MM.1S (cell line): ENCODE results near the gene RGS6.

Experiments
- DNase-seq: peaks from one replicate; pipeline ENCODE4 v3.0.0-alpha.2; 2015
- H2AFZ ChIP-seq: fragments of 300-600 bp; sonication (generic); 2 replicates; pipeline ENCODE4 v1.6.0; 2016; ENCODE audit warnings: antibody characterized with exemption, low read length
- H3F3A ChIP-seq: fragments of 300-600 bp; sonication (generic); 2 replicates; pipeline ENCODE4 v1.6.1; 2016; ENCODE audit warnings: mild to moderate bottlenecking, antibody characterized with exemption, low read length, moderate library complexity, mixed read lengths; ENCODE audit not compliant: insufficient read depth
- H3K27ac ChIP-seq: fragments of 300-600 bp; sonication (generic); 2 replicates; pipeline ENCODE4 v1.5.1; 2016; ENCODE audit warnings: mild to moderate bottlenecking, low read length
- H3K27me3 ChIP-seq: fragments of 300-600 bp; sonication (generic); replicated peaks from 2 replicates; pipeline ENCODE4 v1.6.0; 2016; ENCODE audit warnings: low read length; ENCODE audit not compliant: insufficient read depth
- H3K36me3 ChIP-seq: fragments of 300-600 bp; sonication (generic); replicated peaks from 2 replicates; pipeline ENCODE4 v1.6.1; 2016; ENCODE audit warnings: mild to moderate bottlenecking, low read length, mixed read lengths; ENCODE audit not compliant: insufficient read depth
- H3K4me1 ChIP-seq: fragments of 300-600 bp; sonication (generic); 2 replicates; pipeline ENCODE4 v1.6.1; 2016; ENCODE audit warnings: low read length, mixed read lengths
- H3K4me2 ChIP-seq: fragments of 300-600 bp; sonication (generic); 2 replicates; pipeline ENCODE4 v1.6.0; 2016; ENCODE audit warnings: low read depth, low read length
- H3K4me3 ChIP-seq: fragments of 300-600 bp; sonication (generic); 2 replicates; pipeline ENCODE4 v1.5.1; 2016; ENCODE audit warnings: low read length, mixed read lengths
- H3K79me2 ChIP-seq: fragments of 300-600 bp; sonication (generic); 2 replicates; pipeline ENCODE4 v1.6.1; 2016; ENCODE audit warnings: mixed run types, low read length, mixed read lengths
- H3K9ac ChIP-seq: fragments of 300-600 bp; sonication (generic); 2 replicates; pipeline ENCODE4 v1.6.1; 2016; ENCODE audit warnings: low read length, mixed read lengths
- H3K9me2 ChIP-seq: fragments of 300-600 bp; sonication (generic); replicated peaks from 2 replicates; pipeline ENCODE4 v1.6.1; 2016; ENCODE audit warnings: mild to moderate bottlenecking, low read length, mixed read lengths; ENCODE audit not compliant: insufficient read depth
- H3K9me3 ChIP-seq: fragments of 300-600 bp; sonication (generic); replicated peaks from 2 replicates; pipeline ENCODE4 v1.6.1; 2016; ENCODE audit warnings: mild to moderate bottlenecking, low read length, mixed read lengths; ENCODE audit not compliant: insufficient read depth
- H4K20me1 ChIP-seq: fragments of 300-600 bp; sonication (generic); 2 replicates; pipeline ENCODE4 v1.6.1; 2016; ENCODE audit warnings: mild to moderate bottlenecking, low read length, moderate library complexity, mixed read lengths; ENCODE audit not compliant: insufficient read depth
- CTCF ChIP-seq: fragments of 300-600 bp; sonication (generic); IDR thresholded peaks from 2 replicates; pipeline ENCODE4 v1.5.1; 2016; ENCODE audit warnings: antibody characterized with exemption, low read length, mixed read lengths
- EZH2 ChIP-seq: fragments of 300-600 bp; sonication (generic); optimal IDR thresholded peaks from 2 replicates; pipeline ENCODE3; 2017; ENCODE audit warnings: low read depth, mild to moderate bottlenecking, antibody characterized with exemption, low read length, mixed read lengths
- EZH2phosphoT487 ChIP-seq: fragments of 300-600 bp; sonication (generic); IDR thresholded peaks from 2 replicates; pipeline ENCODE4 v1.6.1; 2018; ENCODE audit warnings: antibody characterized with exemption, low read length

RGS6 gene

GRCh38 chr14:72270147-72270727 is 338.0 kb downstream of the RGS6 start:
- no peaks in the 10 kb centered on the region for H3K36me3 ChIP-seq
- H3K9ac ChIP-seq: no peak overlapping the region
- no peak overlapping the region for H3K27ac ChIP-seq
- H3K4me1 ChIP-seq: no peaks in the 10 kb centered on the region
- DNase-seq: no peak
- H3K27me3 ChIP-seq: no peaks in the 10 kb centered on the region
- H4K20me1 ChIP-seq: no peaks in the 10 kb centered on the region
- no peak overlapping the region for H3K4me2 ChIP-seq
- H3K79me2 ChIP-seq: no peaks in the 10 kb centered on the region
- no peaks in the 10 kb centered on the region for H3K9me3 ChIP-seq
- H3K4me3 ChIP-seq: no peak overlapping the region
- H3K9me2 ChIP-seq: no peaks in the 10 kb centered on the region
- no peak overlapping the region for H2AFZ ChIP-seq
- H3F3A ChIP-seq: no peaks in the 10 kb centered on the region
- TF ChIP-seq EZH2 (no peak), EZH2phosphoT487 (no peak), CTCF (no peak)

DNA sequence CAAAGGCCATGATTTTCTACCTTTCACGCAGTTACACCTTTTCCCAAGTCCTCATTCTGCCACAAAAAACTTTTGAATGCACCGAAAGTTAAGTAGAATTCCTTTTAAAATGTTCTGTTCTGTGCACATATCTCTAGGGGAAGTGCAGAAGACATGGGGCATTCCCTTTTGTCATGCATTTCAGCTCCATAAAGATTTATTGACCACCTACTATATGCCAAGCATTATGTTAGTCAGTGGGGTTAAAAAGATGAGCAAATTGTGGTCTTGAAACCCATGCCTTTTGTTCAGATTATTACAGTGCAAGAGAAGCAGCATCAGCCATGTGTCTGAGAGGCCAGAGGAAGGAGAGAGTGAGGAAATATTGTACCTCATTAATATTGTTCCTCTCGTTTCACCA is 338.5 kb downstream of the RGS6 start:
- Histone ChIP-seq H3K4me2 (no peak overlapping the region), H3K9me3 (no peaks in the 10 kb centered on the region), H3K27me3 (no peaks in the 10 kb centered on the region), H4K20me1 (no peaks in the 10 kb centered on the region), H3F3A (no peaks in the 10 kb centered on the region), H3K4me1 (no peaks in the 10 kb centered on the region), H3K4me3 (no peak overlapping the region), H3K36me3 (no peaks in the 10 kb centered on the region), H2AFZ (no peak overlapping the region), H3K9me2 (no peaks in the 10 kb centered on the region), H3K27ac (no peak overlapping the region), H3K79me2 (no peaks in the 10 kb centered on the region), H3K9ac (no peak overlapping the region)
- TF ChIP-seq CTCF: no peak
- TF ChIP-seq EZH2: no peak
- TF ChIP-seq EZH2phosphoT487: no peak
- DNase-seq: no peak

- Histone ChIP-seq H3K4me3 (no peak overlapping the region), H4K20me1 (no peaks in the 10 kb centered on the region), H3K27ac (no peak overlapping the region), H3K9ac (no peak overlapping the region), H3K27me3 (no peaks in the 10 kb centered on the region), H3K79me2 (no peaks in the 10 kb centered on the region), H2AFZ (no peak overlapping the region), H3K36me3 (no peaks in the 10 kb centered on the region), H3K4me1 (no peaks in the 10 kb centered on the region), H3K9me3 (no peaks in the 10 kb centered on the region), H3K9me2 (no peaks in the 10 kb centered on the region), H3F3A (no peaks in the 10 kb centered on the region), H3K4me2 (no peak overlapping the region)
- DNase-seq: no peak
- no peak for TF ChIP-seq CTCF
- no peak for TF ChIP-seq EZH2phosphoT487
- no peak for TF ChIP-seq EZH2
Measured at GRCh38 chr14:72275242-72275641, 343.0 kb downstream of the RGS6 start.
